Activated CD4-positive, CD25-positive, alpha-beta regulatory T cell treated with anti-CD3 and anti-CD28 coated beads, Interleukin-2, amount 50 U/mL, for 72 hours (primary cell): ENCODE data around the gene NOTCH1.
"Not testable (repeated sequence)": the region's sequence is repeated elsewhere in the genome, so short reads cannot be mapped to it uniquely, and the experiment has no call there.

Experiments used
- DNase-seq: peaks from one replicate; pipeline ENCODE4 v3.0.0; 2021

Gene NOTCH1

GRCh38 chr9:136578915-136579649 lies 33.2 kb upstream of the NOTCH1 start:
- DNase-seq, result no peak

DNA sequence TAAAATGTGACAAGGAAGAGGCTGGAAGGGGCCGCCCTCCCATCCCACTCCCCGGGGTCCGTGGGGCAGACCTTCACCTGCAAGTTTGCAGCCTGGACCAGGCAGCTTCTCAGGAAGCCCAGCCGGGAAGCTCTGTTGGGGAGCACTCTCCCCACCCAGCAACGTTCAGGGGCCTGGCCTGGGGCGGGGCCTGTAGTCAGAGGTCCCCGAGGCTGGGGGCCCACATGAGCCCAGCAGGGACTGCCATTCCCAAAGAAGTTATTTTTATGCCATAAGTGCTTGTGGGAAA lies 32.7 kb upstream of the NOTCH1 start:
- DNase-seq, result no peak

DNA sequence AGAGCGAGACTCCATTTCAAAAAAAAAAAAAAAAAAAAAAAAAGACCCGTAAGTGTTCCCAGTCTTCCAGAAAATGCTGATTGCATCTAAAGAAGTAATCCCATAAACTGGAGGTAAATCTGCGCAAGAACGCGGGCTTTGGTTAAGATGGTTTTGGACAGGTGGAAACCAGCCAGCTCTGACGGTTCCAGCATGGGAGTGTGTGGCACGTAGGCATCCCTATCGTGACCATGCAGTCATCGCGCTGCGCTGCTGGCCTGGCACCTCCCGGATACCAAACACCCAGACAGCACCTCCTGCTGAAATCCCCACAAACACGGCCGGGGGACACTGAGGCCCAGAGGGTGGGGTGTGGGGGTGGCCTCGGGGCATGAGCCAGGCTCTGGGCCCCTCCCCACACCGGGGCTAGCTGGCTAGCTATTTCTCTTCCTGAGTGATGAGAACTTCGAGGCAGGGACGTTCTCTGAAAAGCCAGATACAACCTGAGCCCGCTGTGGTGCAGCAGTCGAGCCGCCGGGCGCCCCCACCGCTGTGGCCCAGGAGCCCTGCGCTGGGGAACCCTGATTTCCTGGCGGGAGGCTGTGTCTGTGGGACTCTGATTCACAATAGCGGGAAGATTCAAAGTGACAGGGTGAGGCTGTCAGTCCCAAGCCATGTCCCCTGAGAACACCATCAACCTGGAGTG lies 32.2 kb upstream of the NOTCH1 start:
- no peak for DNase-seq

GRCh38 chr9:136576269-136576626 lies 30.4 kb upstream of the NOTCH1 start:
- DNase-seq, result no peak

GRCh38 chr9:136575626-136576268 lies 29.9 kb upstream of the NOTCH1 start:
- DNase-seq, result no peak

DNA sequence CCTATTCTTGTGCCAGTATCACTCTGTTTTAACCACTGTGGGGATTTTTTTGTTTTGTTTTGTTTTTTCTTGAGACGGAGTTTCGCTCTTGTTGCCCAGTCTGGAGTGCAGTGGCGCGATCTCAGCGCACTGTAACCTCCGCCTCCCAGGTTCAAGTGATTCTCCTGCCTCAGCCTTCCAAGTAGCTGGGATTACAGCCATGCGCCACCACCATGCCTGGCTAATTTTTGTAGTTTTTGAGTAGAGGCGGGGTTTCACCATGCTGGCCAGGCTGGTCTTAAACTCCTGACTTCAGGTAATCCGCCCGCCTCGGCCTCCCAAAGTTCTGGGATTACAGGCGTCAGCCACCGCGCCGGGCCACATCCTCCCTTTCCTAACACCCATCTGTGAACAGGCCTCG lies 28.8 kb upstream of the NOTCH1 start:
- DNase-seq, result not testable (repeated sequence)

GRCh38 chr9:136572828-136573625 lies 27.2 kb upstream of the NOTCH1 start:
- no peak for DNase-seq

GRCh38 chr9:136572003-136572827 lies 26.4 kb upstream of the NOTCH1 start:
- no peak for DNase-seq

- DNase-seq, result no peak
Measured at GRCh38 chr9:136571531-136571930, 25.7 kb upstream of the NOTCH1 start.

- no peak for DNase-seq
Measured at GRCh38 chr9:136570916-136571315, 25.1 kb upstream of the NOTCH1 start.

DNA sequence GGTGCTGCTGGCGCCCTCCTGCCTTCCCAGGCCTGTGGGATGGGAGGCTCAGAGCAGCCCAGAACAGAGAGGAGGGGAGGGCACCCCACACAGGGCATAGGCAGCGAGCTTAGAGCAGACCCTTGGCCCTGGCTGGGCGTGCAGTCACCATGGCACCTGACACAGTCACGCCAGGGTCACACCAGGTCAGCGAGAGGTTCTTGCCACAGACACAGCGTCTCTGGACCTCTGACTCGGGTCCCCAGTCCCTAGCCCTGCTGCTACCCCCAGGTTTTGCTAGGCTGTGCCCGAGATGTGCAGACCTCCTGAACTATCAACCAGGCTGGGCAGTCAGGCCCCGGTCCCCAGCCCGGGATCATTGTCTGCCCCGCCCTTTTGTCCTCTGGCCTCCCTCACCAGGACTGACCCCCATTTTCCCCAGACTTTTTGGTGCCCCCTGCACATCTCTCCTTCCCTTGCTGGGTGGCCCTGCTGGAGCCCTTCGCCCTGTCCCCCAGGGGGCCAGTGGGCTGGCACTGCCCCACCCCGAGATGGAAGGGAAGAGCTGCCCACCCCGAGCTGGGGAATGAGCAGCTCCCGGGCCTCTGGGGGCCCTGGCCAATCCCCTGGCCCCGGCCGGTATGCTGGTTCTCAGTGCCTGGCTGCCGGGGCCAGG lies 24.5 kb upstream of the NOTCH1 start:
- DNase-seq, result no peak

- no peak for DNase-seq
Measured at GRCh38 chr9:136569526-136570148, 23.8 kb upstream of the NOTCH1 start.

DNA sequence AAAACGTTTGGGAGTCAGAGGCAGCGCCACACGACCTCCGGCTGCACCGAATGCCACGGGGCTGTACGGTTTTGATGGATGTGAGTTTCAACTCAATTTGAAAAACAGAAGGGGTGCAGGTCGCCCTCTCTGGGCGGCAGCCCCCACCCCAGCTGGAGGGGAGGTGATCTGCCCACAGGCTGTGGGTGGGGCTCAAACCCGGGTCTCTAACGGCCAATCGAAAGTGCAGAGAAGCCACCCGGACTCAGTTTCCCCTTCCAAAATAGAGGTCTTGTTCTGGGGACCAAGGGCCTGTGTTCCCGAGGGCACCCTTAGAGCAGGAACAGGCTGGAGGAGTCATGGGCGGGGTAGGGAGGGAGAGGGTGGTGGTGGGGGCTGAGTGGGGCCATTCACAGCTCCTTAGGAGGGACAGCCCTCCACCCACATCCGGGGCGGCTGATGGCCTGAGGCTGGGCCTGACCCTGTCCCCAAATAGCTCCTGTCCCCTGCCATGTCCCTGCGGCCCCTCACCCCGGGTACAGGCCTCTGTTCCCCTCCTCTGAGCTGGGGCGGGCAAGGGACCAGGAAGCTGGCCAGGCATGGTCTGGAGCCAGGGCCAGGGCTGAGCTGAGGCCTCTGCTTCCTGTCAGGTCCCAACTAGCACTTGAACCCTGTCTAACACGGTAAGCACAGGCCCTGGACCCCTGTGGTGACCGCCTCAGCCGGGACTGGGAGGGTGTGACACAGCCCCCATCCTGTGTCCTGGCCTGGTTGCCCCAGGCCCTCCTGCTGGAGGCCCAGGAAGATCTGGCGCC lies 22.6 kb upstream of the NOTCH1 start:
- DNase-seq, result no peak

DNA sequence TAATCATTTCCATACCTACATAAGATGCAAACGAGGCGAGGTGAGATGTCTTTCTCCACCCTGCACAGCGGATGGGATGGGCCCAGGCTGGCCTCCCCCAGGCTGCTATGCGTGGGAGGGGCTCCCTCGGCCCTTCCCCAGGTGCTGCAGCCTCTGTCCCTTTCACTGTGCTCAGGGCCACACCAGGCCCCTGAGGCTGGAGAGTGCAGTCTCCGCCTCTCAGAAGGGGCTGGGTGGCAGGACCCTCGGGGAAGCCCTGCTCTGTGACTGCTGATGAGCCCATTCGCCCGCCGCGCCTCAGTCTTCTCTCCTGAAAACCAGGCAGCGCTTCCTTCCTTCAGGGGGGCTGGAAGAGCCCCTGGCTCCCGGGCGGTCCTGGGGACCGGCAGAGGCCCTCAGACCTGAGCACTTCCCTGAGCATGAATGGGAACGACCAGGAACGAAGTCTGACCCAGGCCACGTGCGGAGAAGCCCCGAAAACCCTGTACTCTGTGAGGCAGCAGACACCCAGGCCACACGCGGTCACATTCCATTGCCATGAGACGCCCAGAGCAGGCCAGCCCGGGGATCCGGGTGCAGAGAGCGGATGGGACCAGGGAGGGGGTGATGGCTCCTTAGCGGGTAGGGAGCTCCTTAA lies 21.9 kb upstream of the NOTCH1 start:
- no peak for DNase-seq

DNA sequence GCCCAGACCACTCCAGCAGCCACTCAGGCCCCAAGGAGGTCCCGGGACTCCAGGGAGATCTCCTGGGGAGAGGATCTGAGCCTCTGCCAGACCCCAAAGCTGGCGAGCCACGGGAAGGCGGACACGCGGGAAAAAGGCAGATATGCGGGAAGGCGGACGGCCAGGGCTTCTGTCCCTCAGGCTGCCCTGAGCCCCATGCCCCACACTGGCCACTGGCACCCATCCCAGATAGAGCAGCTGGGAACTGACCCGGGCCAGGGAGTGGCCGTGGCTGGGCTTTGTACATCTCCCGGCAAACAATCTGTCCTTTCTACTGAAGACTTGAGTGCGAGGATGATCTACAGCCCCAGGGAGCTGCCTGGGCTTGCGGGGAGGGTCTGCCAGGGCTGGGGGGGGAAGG lies 21.1 kb upstream of the NOTCH1 start:
- DNase-seq, result no peak

DNA sequence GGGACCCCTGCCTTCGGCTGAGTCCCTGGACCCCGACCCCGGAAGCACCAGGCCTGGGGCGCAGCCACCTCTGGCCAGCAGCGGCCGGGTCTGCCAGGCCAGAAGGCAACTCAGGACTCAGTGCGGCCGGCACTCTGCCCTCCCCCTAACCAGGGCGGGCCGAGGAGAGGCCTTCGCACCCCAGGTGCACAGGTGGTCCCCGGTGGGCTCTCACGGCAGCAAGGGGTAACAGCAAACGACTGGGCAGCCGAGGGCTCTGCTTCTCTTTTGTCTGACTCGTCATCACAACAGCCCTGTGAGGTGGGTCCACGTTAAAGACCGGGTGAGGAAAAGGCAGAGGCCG lies 20.7 kb upstream of the NOTCH1 start:
- DNase-seq, result no peak

DNA sequence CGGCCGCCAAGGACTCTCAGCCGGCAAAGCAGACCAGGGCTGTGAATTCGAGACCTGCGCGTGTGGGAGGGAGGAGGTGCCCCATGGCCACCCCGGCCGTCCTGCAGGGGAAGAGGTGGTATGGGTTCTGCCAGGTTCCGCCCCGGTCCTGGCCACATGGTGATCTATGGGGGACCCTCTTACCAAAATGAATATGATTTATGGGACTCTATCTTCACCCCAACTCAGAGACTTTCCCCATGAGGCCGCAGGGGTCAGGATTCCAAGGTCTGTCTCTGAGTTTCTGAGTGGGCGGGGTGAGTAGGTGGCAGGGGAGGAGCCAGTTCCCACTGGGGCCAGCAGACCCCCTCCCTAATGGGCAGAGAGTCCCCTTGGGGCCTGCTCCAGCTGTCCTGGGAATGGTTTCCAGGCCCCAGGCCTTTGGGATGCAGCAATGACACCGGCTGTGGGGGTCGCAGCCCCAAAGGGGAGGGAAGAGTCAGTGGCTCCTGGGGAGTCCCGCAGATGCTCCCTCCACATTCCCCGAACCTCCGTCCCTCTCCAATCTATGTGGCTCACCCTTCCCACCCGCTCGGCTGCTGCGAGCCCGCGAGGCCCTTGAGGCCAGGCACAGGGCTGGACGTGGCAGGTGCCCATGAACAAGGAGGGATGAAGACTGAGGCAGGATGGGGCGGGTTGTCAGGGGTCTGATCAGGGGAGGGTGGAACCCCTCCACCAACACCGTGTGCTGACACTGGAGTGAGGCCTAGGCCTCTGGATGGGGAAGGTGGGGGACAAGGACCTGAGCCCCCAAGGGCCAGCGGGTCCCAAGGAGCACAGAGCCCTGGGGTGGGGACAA lies 20.1 kb upstream of the NOTCH1 start:
- no peak for DNase-seq

GRCh38 chr9:136565086-136565714 lies 19.4 kb upstream of the NOTCH1 start:
- DNase-seq, result no peak

- DNase-seq, result no peak
Measured at GRCh38 chr9:136564379-136564988, 18.6 kb upstream of the NOTCH1 start.
